Fibroblast of villous mesenchyme (primary cell): ENCODE measurements around the gene CHURC1. TPM values are rescaled to one million over a fixed set of nuclear protein-coding genes. Genes with fewer than 3 reads are reported as not detected.

Experiments used
- DNase-seq: peaks from one replicate; pipeline ENCODE4 v3.0.0-alpha.2; 2010; ENCODE audit warnings: low read depth
- H3K4me3 ChIP-seq: 2 replicates; pipeline ENCODE4 v1.5.1; 2011; ENCODE audit warnings: low read depth, mild to moderate bottlenecking, low read length
- total RNA-seq: library from RNA; depleted of rRNA; stranded (reverse); fragments of >200 nt; gene quantifications from 2 replicates; pipeline ENCODE4 v1.2.3, GENCODE V29; 2012
- TF ChIP-seq, protein P1 (sequence below): IDR thresholded peaks from 2 replicates; pipeline ENCODE4 v1.5.1; 2012; ENCODE audit warnings: low read depth, mild to moderate bottlenecking, low read length; ENCODE audit not compliant: insufficient read depth

Gene CHURC1
- total RNA-seq, 1 donor, result 45.8 TPM

DNA sequence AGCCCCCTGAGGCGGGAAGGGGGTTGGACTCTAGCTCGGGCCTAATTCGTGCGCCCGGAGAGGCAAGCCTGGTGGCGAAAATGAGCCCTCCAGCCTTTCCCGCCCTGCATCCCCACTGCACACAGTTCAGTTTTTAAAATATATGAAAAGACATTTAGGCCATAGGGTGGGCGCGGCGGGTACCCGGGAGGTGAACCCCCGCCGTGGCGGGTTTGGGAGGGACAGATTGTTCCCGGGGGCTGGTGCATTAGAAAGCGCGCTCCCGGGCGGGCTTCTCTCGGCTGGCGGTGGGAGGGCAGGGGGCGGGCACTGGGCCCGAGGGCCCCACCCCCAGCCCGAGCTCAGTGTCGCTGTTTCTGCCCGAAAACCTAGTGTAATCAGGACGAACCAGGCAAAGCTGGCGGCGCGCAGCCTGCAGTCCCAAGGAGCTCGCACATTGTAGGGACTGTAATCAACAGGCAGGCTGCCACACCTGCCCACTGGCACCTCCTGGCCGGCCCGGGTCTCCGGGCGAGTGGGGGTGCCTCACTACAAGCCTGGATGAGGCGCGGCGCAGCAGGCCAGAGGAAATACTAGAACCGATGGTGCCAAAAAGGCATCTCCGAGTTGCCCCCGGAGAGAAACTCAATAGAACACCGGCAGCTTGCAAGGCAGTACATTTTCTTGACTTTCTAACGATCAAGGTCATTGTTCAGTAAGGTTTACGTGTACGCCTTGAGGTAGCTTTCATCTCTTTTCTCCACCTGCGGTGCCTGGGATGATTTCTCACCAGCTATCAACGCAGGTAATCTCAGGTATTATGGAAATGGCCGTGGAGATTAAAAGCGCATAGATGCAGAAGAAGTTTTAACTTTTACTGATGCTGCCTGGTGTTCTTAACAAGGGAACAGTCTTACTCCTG, 33.8 kb upstream of the CHURC1 start:
- no peak for DNase-seq
- TF ChIP-seq, protein P1, sequence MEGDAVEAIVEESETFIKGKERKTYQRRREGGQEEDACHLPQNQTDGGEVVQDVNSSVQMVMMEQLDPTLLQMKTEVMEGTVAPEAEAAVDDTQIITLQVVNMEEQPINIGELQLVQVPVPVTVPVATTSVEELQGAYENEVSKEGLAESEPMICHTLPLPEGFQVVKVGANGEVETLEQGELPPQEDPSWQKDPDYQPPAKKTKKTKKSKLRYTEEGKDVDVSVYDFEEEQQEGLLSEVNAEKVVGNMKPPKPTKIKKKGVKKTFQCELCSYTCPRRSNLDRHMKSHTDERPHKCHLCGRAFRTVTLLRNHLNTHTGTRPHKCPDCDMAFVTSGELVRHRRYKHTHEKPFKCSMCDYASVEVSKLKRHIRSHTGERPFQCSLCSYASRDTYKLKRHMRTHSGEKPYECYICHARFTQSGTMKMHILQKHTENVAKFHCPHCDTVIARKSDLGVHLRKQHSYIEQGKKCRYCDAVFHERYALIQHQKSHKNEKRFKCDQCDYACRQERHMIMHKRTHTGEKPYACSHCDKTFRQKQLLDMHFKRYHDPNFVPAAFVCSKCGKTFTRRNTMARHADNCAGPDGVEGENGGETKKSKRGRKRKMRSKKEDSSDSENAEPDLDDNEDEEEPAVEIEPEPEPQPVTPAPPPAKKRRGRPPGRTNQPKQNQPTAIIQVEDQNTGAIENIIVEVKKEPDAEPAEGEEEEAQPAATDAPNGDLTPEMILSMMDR, result no peak
- H3K4me3 ChIP-seq, result peak overlapping the region; percentile 45

DNA sequence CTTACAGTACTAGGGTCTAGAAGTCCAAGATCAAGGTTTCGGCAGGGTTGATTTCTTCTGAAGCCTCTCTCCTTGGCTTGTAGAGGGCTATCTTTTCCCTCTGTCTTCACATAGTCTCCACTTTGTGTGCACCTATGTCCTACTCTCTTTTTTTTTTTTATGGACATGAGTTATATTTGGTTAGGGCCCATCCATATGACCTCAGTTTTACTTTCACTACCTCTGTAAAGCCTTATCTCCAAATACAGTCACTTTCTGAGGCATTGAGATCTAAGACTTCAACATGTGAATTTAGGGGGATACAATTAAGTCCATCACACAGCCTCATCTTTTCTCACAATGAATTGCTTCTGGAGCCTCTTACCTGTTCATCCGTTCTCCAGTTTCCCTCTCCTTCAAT, 28.7 kb upstream of the CHURC1 start:
- DNase-seq, result no peak
- H3K4me3 ChIP-seq, result no peak overlapping the region
- TF ChIP-seq, protein P1, result no peak

DNA sequence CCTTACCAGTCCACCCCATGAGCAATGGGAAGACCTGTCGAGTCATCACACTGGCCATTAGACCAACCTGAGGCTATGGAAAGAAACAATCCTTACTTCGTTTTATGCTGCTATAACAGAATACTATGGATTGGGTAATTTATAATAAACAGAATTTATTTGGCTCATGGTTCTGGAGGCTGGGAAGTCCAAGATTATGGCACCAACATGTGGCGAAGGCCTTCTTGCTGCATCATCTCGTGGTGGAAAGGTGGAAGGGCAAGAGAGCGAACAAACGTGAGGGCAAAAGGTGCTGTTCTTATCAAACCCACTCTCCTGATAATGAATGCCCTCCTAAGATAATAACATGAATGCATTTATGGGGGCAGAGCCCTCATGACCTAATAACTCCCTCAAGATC, 24.9 kb upstream of the CHURC1 start:
- no peak for DNase-seq
- H3K4me3 ChIP-seq, result no peak overlapping the region
- TF ChIP-seq, protein P1, result no peak

DNA sequence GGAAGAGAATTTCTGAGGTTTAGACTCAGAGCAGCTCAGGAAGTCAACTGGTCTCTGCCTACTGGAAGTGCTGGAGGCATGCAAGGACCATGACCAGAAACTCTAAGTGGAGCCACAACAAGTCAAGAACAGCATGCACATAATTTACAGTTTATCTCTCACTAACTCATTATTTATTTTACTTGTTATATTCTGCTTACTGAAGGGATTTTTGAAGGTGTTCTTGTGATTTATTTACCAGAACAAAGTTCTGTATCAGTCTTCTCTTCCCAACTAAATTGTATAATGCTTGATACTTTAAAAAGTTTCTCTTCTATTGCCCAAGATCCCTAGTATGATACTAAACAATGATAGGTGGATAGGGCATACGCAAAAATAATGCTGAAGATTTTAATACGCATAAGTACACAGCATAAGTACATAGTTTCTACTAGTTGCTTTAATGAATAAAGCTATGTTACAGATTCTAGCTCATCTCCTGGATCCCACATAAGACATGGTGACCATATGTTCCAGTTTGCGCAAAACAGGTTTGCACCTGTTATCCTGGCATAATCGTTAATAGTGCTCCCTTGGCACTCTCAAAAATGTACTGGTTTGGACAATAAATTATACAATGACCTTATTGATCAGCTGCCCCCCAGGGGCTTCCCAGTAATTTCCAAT, 22.9 kb upstream of the CHURC1 start:
- no peak for DNase-seq
- no peak overlapping the region for H3K4me3 ChIP-seq
- TF ChIP-seq, protein P1, result no peak

DNA sequence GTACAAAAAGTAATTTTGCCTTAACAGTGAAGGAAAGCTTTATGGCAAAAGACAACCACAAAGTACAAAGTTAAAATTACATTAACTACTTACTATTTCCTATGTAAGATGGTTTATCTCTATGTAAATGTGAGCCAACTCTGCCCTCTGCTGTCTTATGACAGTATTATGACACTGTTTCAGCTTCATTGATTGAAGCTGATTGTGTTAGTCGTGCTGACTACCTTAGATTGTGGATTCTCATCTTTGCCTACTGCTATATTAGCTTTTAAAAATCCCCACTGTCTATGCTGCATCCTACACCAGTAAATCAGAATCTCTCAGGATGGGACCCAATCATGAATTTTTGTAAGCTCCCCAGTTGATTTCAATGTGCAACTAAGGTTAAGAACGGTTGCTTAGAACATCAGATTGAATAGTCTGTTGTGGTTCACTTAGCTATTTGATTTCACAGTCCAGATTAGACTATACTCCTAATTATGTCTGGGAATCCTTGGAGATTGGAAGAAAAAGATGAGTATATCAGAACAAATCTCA, 22.3 kb upstream of the CHURC1 start:
- no peak overlapping the region for H3K4me3 ChIP-seq
- TF ChIP-seq, protein P1, result peak; percentile 55
- DNase-seq, result peak; percentile 76

DNA sequence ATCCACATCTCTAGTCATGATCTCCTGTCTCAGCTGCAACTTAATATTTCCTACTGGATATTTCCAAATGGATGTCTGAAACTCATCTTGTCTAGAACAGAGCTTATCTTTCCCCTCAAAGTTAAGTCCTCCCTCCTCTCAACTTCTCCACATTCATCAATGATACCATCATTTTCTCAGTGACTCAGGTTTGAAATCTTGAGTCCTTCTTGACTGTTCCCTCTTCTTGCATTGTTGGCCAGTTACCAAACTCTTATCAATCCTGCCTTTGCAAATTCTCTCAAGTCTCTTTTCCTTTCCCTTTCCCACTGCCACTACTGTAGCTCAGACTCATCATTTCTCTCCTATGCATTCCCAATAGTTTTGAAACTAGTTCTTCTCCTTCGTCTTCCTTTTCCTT, 14.3 kb upstream of the CHURC1 start:
- no peak for DNase-seq

More for the DNA sequence above, 14.3 kb upstream of the CHURC1 start:
- TF ChIP-seq, protein P1, result no peak
- H3K4me3 ChIP-seq, result no peak overlapping the region
